ENCODE measurements around the gene TCP10L. TPM values are rescaled to one million over a fixed set of nuclear protein-coding genes. Genes with fewer than 3 reads are reported as not detected.

Gene TCP10L
- total RNA-seq, 1 experiment from 2014 or later = 1.2 TPM

DNA sequence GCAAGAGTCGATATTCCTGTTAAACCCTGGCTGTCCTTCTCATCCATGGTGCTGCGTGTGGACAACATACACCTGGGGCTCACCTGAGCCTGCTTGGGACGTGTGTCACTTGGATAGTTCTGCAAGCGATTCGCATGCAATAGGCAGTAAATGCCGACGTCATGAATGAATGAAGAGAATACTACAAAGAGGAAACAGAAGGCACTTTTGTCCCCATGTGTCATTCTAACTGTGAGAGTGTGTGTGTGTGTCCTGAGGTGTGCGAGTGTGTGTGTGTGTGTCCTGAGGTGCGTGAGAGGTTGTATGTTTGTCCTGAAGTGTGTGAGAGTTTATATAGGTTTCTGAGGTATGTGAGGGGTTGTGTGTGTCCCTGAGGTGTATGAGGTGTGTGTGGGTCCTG lies 647 bp upstream of the TCP10L start:
- Mint-ChIP-seq H3K27me3 (ENCODE audit: low read depth) (no peaks in the 10 kb centered on the region), H3K27ac (no peak overlapping the region), H3K36me3 (no peaks in the 10 kb centered on the region), H3K4me3 (no peak overlapping the region), H3K4me1 (peaks cover 5% of the 10 kb centered on the region), H3K9me3 (no peaks in the 10 kb centered on the region)
- ATAC-seq = no peak
- TF ChIP-seq SOX15 (CRISPR knock-in tag; IDR thresholded peaks at IDR 0.05) (no peak), KAT7 (CRISPR knock-in tag; IDR thresholded peaks at IDR 0.05; ENCODE audit: borderline replicate concordance) (no peak), MYBL2 (CRISPR knock-in tag; IDR thresholded peaks at IDR 0.05) (no peak), NFYB (CRISPR knock-in tag; conservative IDR thresholded peaks at IDR 0.05; ENCODE audit: low read depth) (no peak), ETV6 (CRISPR knock-in tag; IDR thresholded peaks at IDR 0.05) (no peak), ZNF317 (CRISPR knock-in tag; IDR thresholded peaks at IDR 0.05; ENCODE audit: borderline replicate concordance, low read depth) (no peak), HMGA2 (CRISPR knock-in tag; IDR thresholded peaks at IDR 0.05) (no peak), ZNF232 (CRISPR knock-in tag; IDR thresholded peaks at IDR 0.05) (no peak), ZNF423 (CRISPR knock-in tag; IDR thresholded peaks at IDR 0.05) (no peak), ZNF425 (CRISPR knock-in tag; conservative IDR thresholded peaks at IDR 0.05) (no peak)
- TF ChIP-seq, protein P1, sequence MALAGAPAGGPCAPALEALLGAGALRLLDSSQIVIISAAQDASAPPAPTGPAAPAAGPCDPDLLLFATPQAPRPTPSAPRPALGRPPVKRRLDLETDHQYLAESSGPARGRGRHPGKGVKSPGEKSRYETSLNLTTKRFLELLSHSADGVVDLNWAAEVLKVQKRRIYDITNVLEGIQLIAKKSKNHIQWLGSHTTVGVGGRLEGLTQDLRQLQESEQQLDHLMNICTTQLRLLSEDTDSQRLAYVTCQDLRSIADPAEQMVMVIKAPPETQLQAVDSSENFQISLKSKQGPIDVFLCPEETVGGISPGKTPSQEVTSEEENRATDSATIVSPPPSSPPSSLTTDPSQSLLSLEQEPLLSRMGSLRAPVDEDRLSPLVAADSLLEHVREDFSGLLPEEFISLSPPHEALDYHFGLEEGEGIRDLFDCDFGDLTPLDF (CRISPR knock-in tag; IDR thresholded peaks at IDR 0.05) = no peak
- TF ChIP-seq, protein P2, sequence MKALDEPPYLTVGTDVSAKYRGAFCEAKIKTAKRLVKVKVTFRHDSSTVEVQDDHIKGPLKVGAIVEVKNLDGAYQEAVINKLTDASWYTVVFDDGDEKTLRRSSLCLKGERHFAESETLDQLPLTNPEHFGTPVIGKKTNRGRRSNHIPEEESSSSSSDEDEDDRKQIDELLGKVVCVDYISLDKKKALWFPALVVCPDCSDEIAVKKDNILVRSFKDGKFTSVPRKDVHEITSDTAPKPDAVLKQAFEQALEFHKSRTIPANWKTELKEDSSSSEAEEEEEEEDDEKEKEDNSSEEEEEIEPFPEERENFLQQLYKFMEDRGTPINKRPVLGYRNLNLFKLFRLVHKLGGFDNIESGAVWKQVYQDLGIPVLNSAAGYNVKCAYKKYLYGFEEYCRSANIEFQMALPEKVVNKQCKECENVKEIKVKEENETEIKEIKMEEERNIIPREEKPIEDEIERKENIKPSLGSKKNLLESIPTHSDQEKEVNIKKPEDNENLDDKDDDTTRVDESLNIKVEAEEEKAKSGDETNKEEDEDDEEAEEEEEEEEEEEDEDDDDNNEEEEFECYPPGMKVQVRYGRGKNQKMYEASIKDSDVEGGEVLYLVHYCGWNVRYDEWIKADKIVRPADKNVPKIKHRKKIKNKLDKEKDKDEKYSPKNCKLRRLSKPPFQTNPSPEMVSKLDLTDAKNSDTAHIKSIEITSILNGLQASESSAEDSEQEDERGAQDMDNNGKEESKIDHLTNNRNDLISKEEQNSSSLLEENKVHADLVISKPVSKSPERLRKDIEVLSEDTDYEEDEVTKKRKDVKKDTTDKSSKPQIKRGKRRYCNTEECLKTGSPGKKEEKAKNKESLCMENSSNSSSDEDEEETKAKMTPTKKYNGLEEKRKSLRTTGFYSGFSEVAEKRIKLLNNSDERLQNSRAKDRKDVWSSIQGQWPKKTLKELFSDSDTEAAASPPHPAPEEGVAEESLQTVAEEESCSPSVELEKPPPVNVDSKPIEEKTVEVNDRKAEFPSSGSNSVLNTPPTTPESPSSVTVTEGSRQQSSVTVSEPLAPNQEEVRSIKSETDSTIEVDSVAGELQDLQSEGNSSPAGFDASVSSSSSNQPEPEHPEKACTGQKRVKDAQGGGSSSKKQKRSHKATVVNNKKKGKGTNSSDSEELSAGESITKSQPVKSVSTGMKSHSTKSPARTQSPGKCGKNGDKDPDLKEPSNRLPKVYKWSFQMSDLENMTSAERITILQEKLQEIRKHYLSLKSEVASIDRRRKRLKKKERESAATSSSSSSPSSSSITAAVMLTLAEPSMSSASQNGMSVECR (CRISPR knock-in tag; IDR thresholded peaks at IDR 0.05; ENCODE audit: borderline replicate concordance) = no peak
- DNase-seq (ENCODE audit: low spot score) = no peak
- ChIA-PET POLR2A (no interaction called here), CTCF (interaction anchor here (1.0 kb wide), 1 partner anchor 15 kb away, joined by 5 read pairs; no protein-coding TSS in a partner anchor)

- Mint-ChIP-seq H3K27me3 (ENCODE audit: low read depth) (no peaks in the 10 kb centered on the region), H3K36me3 (no peaks in the 10 kb centered on the region), H3K4me1 (no peaks in the 10 kb centered on the region), H3K9me3 (no peaks in the 10 kb centered on the region), H3K4me3 (no peak overlapping the region), H3K27ac (no peak overlapping the region)
- no peak for ATAC-seq
- ChIA-PET CTCF (no interaction called here), POLR2A (no interaction called here)
- DNase-seq (ENCODE audit: low spot score) = no peak
- no peak for TF ChIP-seq CREB1 (CRISPR knock-in tag; IDR thresholded peaks at IDR 0.05)
- no peak for TF ChIP-seq ZNF416 (CRISPR knock-in tag; IDR thresholded peaks at IDR 0.05)
- no peak for TF ChIP-seq STAT6 (CRISPR knock-in tag; conservative IDR thresholded peaks at IDR 0.05; ENCODE audit: low read depth)
- TF ChIP-seq ZNF219 (CRISPR knock-in tag; IDR thresholded peaks at IDR 0.05; ENCODE audit: borderline replicate concordance) = no peak
- TF ChIP-seq, protein P3, sequence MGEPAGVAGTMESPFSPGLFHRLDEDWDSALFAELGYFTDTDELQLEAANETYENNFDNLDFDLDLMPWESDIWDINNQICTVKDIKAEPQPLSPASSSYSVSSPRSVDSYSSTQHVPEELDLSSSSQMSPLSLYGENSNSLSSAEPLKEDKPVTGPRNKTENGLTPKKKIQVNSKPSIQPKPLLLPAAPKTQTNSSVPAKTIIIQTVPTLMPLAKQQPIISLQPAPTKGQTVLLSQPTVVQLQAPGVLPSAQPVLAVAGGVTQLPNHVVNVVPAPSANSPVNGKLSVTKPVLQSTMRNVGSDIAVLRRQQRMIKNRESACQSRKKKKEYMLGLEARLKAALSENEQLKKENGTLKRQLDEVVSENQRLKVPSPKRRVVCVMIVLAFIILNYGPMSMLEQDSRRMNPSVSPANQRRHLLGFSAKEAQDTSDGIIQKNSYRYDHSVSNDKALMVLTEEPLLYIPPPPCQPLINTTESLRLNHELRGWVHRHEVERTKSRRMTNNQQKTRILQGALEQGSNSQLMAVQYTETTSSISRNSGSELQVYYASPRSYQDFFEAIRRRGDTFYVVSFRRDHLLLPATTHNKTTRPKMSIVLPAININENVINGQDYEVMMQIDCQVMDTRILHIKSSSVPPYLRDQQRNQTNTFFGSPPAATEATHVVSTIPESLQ (CRISPR knock-in tag; IDR thresholded peaks at IDR 0.05) = no peak
- TF ChIP-seq ZBTB21 (CRISPR knock-in tag; IDR thresholded peaks at IDR 0.05; ENCODE audit: borderline replicate concordance) = no peak
- TF ChIP-seq SP1 (CRISPR knock-in tag; conservative IDR thresholded peaks at IDR 0.05) = no peak
- TF ChIP-seq, protein P4, sequence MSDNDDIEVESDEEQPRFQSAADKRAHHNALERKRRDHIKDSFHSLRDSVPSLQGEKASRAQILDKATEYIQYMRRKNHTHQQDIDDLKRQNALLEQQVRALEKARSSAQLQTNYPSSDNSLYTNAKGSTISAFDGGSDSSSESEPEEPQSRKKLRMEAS (CRISPR knock-in tag; IDR thresholded peaks at IDR 0.05) = no peak
- no peak for TF ChIP-seq ZNF263 (CRISPR knock-in tag; IDR thresholded peaks at IDR 0.05; ENCODE audit: low read depth)
- no peak for TF ChIP-seq ETV6 (CRISPR knock-in tag; IDR thresholded peaks at IDR 0.05)
- no peak for TF ChIP-seq ZNF138 (CRISPR knock-in tag; conservative IDR thresholded peaks at IDR 0.05)
- TF ChIP-seq PREB (CRISPR knock-in tag; IDR thresholded peaks at IDR 0.05; ENCODE audit: borderline replicate concordance) = no peak
Observed at GRCh38 chr21:32584472-32584871, 851 bp downstream of the TCP10L start.

All from WTC11 (cell line).